Trophoblast cell (in vitro differentiated cells and primary cell): ENCODE data around the gene NR3C1.

Source experiments
- DNase-seq, 2 donors: peaks; one replicate each; pipeline ENCODE4 v3.0.0-alpha.2; 2016
- H2AFZ ChIP-seq: 2 replicates; pipeline ENCODE4 v1.6.1; 2013; ENCODE audit warnings: low read length, moderate library complexity, mild to moderate bottlenecking; ENCODE audit not compliant: insufficient read depth, poor library complexity
- H2AK5ac ChIP-seq: 2 replicates; pipeline ENCODE4 v1.6.1; 2013; ENCODE audit warnings: mild to moderate bottlenecking, low read length
- H2BK120ac ChIP-seq: 2 replicates; pipeline ENCODE4 v1.6.1; 2013; ENCODE audit warnings: low read length, mild to moderate bottlenecking, moderate library complexity; ENCODE audit not compliant: insufficient read depth, poor library complexity
- H2BK12ac ChIP-seq: 2 replicates; pipeline ENCODE4 v1.6.1; 2013; ENCODE audit warnings: mild to moderate bottlenecking, low read length, moderate library complexity
- H2BK5ac ChIP-seq: 2 replicates; pipeline ENCODE4 v1.6.1; 2013; ENCODE audit warnings: low read length, low read depth, moderate library complexity, mild to moderate bottlenecking; ENCODE audit not compliant: poor library complexity
- H3K14ac ChIP-seq: 2 replicates; pipeline ENCODE4 v1.6.1; 2013; ENCODE audit warnings: mild to moderate bottlenecking, low read length
- H3K18ac ChIP-seq: 2 replicates; pipeline ENCODE4 v1.6.1; 2013; ENCODE audit warnings: mild to moderate bottlenecking, low read length
- H3K23ac ChIP-seq: 2 replicates; pipeline ENCODE4 v1.6.1; 2013; ENCODE audit warnings: low read length
- H3K27ac ChIP-seq: 2 replicates; pipeline ENCODE4 v1.5.1; 2013; ENCODE audit warnings: low read depth, mild to moderate bottlenecking, inconsistent platforms, low read length, moderate library complexity
- H3K27me3 ChIP-seq: 2 replicates; pipeline ENCODE4 v1.6.1; 2013; ENCODE audit warnings: inconsistent platforms, mild to moderate bottlenecking, low read length, moderate library complexity; ENCODE audit not compliant: insufficient read depth
- H3K36me3 ChIP-seq, 2 experiments: 1 replicate in 1 of 2; 2 replicates in 1 of 2; pipeline ENCODE4 v1.6.1; 2013; ENCODE audit warnings: low read length in 2 of 2, mild to moderate bottlenecking in 2 of 2, moderate library complexity in 1 of 2; ENCODE audit not compliant: insufficient read depth in 2 of 2, control insufficient read depth in 1 of 2
- H3K4ac ChIP-seq: 2 replicates; pipeline ENCODE4 v1.6.1; 2013; ENCODE audit warnings: low read depth, mild to moderate bottlenecking, low read length, moderate library complexity
- H3K4me1 ChIP-seq, 2 experiments: 1 replicate in 1 of 2; 2 replicates in 1 of 2; pipeline ENCODE4 v1.6.1; 2013; ENCODE audit warnings: low read length in 2 of 2, mild to moderate bottlenecking in 2 of 2, moderate library complexity in 1 of 2; ENCODE audit not compliant: insufficient read depth in 2 of 2, control insufficient read depth in 1 of 2
- H3K4me2 ChIP-seq: 2 replicates; pipeline ENCODE4 v1.6.1; 2013; ENCODE audit warnings: inconsistent platforms, mild to moderate bottlenecking, low read length, moderate library complexity
- H3K4me3 ChIP-seq: 2 replicates; pipeline ENCODE4 v1.5.1; 2013; ENCODE audit warnings: mild to moderate bottlenecking, low read depth, low read length, inconsistent platforms
- H3K79me1 ChIP-seq: one replicate; pipeline ENCODE4 v1.6.1; 2013; ENCODE audit warnings: low read length
- H3K79me2 ChIP-seq: 2 replicates; pipeline ENCODE4 v1.6.1; 2013; ENCODE audit warnings: low read length, mild to moderate bottlenecking; ENCODE audit not compliant: control insufficient read depth, insufficient read depth, poor library complexity
- H3K9ac ChIP-seq: 2 replicates; pipeline ENCODE4 v1.6.1; 2013; ENCODE audit warnings: mild to moderate bottlenecking, low read length
- H3K9me3 ChIP-seq: 2 replicates; pipeline ENCODE4 v1.6.1; 2013; ENCODE audit warnings: low read depth, mild to moderate bottlenecking, control low read depth, inconsistent platforms, low read length; ENCODE audit not compliant: insufficient read depth
- H4K12ac ChIP-seq: 2 replicates; pipeline ENCODE4 v1.6.1; 2013; ENCODE audit warnings: low read depth, mild to moderate bottlenecking, low read length, moderate library complexity
- H4K8ac ChIP-seq: 2 replicates; pipeline ENCODE4 v1.6.1; 2013; ENCODE audit warnings: low read depth, mild to moderate bottlenecking, low read length, moderate library complexity
- H4K91ac ChIP-seq: one replicate; pipeline ENCODE4 v1.6.1; 2013; ENCODE audit warnings: low read depth, mild to moderate bottlenecking, low read length, moderate library complexity
- WGBS: extraction: QIAGEN DNeasy Blood & Tissue Kit; methylation state at CpG from one replicate; pipeline ENCODE4 v1.1.7; 2013; ENCODE audit warnings: missing lambda C conversion rate; ENCODE audit not compliant: insufficient read length, insufficient coverage; ENCODE audit errors: extremely low coverage; 5-methylcytosine and 5-hydroxymethylcytosine counted together

NR3C1 gene

GRCh38 chr5:143306040-143306439 is 97.4 kb downstream of the NR3C1 start:
- no peaks in the 10 kb centered on the region for H3K4me1 ChIP-seq
- H3K14ac ChIP-seq, result no peak overlapping the region
- H3K4ac ChIP-seq, result no peak overlapping the region
- no peak overlapping the region for H2BK12ac ChIP-seq
- H4K12ac ChIP-seq, result no peak overlapping the region
- no peak overlapping the region for H3K4me3 ChIP-seq
- no peak overlapping the region for H2BK5ac ChIP-seq
- no peak overlapping the region for H2AFZ ChIP-seq
- H3K9me3 ChIP-seq, result no peaks in the 10 kb centered on the region
- H3K23ac ChIP-seq, result no peak overlapping the region
- no peaks in the 10 kb centered on the region for H3K79me1 ChIP-seq
- H2BK120ac ChIP-seq, result no peak overlapping the region
- no peaks in the 10 kb centered on the region for H3K79me2 ChIP-seq
- H3K36me3 ChIP-seq, result no peaks in the 10 kb centered on the region
- no peaks in the 10 kb centered on the region for H3K27me3 ChIP-seq
- H3K18ac ChIP-seq, result no peak overlapping the region
- no peak overlapping the region for H3K27ac ChIP-seq
- no peak overlapping the region for H2AK5ac ChIP-seq
- no peak overlapping the region for H3K9ac ChIP-seq
- DNase-seq, result no peak
- H4K91ac ChIP-seq, result no peak overlapping the region
- H3K4me2 ChIP-seq, result no peak overlapping the region
- no peak overlapping the region for H4K8ac ChIP-seq
- WGBS, result no CpG with 5 or more reads among the region's 2 CpGs

GRCh38 chr5:143304836-143305475 is 98.5 kb downstream of the NR3C1 start:
- WGBS, result no CpG with 5 or more reads among the region's 2 CpGs
- no peak overlapping the region for H3K14ac ChIP-seq
- H2BK120ac ChIP-seq, result no peak overlapping the region
- no peak overlapping the region for H4K8ac ChIP-seq
- H3K4me1 ChIP-seq, result no peaks in the 10 kb centered on the region
- H3K27ac ChIP-seq, result no peak overlapping the region
- no peak overlapping the region for H3K9ac ChIP-seq
- no peak for DNase-seq
- no peaks in the 10 kb centered on the region for H3K79me2 ChIP-seq
- H3K4me3 ChIP-seq, result no peak overlapping the region
- no peaks in the 10 kb centered on the region for H3K36me3 ChIP-seq
- H4K91ac ChIP-seq, result no peak overlapping the region
- no peak overlapping the region for H3K23ac ChIP-seq
- no peak overlapping the region for H2AFZ ChIP-seq
- H3K79me1 ChIP-seq, result no peaks in the 10 kb centered on the region
- H4K12ac ChIP-seq, result no peak overlapping the region
- no peak overlapping the region for H2AK5ac ChIP-seq
- H3K4me2 ChIP-seq, result no peak overlapping the region
- H3K27me3 ChIP-seq, result no peaks in the 10 kb centered on the region
- H3K4ac ChIP-seq, result no peak overlapping the region
- no peaks in the 10 kb centered on the region for H3K9me3 ChIP-seq
- H2BK12ac ChIP-seq, result no peak overlapping the region
- H2BK5ac ChIP-seq, result no peak overlapping the region
- H3K18ac ChIP-seq, result no peak overlapping the region

- Histone ChIP-seq H3K4ac (no peak overlapping the region), H2AK5ac (no peak overlapping the region), H3K18ac (no peak overlapping the region), H3K27ac (no peak overlapping the region), H3K14ac (no peak overlapping the region), H2BK12ac (no peak overlapping the region), H3K23ac (no peak overlapping the region), H3K27me3 (no peaks in the 10 kb centered on the region), H3K36me3 (no peaks in the 10 kb centered on the region), H3K79me1 (no peaks in the 10 kb centered on the region), H2BK120ac (no peak overlapping the region), H2BK5ac (no peak overlapping the region), H4K8ac (no peak overlapping the region), H3K4me2 (no peak overlapping the region), H3K9ac (no peak overlapping the region), H3K4me1 (no peaks in the 10 kb centered on the region), H4K91ac (no peak overlapping the region), H3K4me3 (no peak overlapping the region), H3K9me3 (no peaks in the 10 kb centered on the region), H2AFZ (no peak overlapping the region), H3K79me2 (no peaks in the 10 kb centered on the region), H4K12ac (no peak overlapping the region)
- DNase-seq, result no peak
Observed at GRCh38 chr5:143302341-143303045, 101.0 kb downstream of the NR3C1 start.

- no peaks in the 10 kb centered on the region for H3K36me3 ChIP-seq
- H3K4me1 ChIP-seq, result no peaks in the 10 kb centered on the region
- H3K4me2 ChIP-seq, result no peak overlapping the region
- H3K79me2 ChIP-seq, result no peaks in the 10 kb centered on the region
- H2BK120ac ChIP-seq, result no peak overlapping the region
- H3K23ac ChIP-seq, result no peak overlapping the region
- H3K9ac ChIP-seq, result no peak overlapping the region
- H4K12ac ChIP-seq, result no peak overlapping the region
- no peak overlapping the region for H3K18ac ChIP-seq
- H3K79me1 ChIP-seq, result no peaks in the 10 kb centered on the region
- no peak overlapping the region for H2BK12ac ChIP-seq
- no peak overlapping the region for H3K14ac ChIP-seq
- H3K27ac ChIP-seq, result no peak overlapping the region
- no CpG with 5 or more reads among the region's 3 CpGs for WGBS
- no peak overlapping the region for H4K91ac ChIP-seq
- H3K27me3 ChIP-seq, result no peaks in the 10 kb centered on the region
- H2BK5ac ChIP-seq, result no peak overlapping the region
- no peak for DNase-seq
- no peak overlapping the region for H2AK5ac ChIP-seq
- H2AFZ ChIP-seq, result no peak overlapping the region
- no peak overlapping the region for H3K4me3 ChIP-seq
- no peak overlapping the region for H3K4ac ChIP-seq
- H3K9me3 ChIP-seq, result no peaks in the 10 kb centered on the region
- H4K8ac ChIP-seq, result no peak overlapping the region
Observed at GRCh38 chr5:143297756-143298155, 105.7 kb downstream of the NR3C1 start.
